EH (cell line): ENCODE data around the gene TTLL12.

Experiments used
- DNase-seq: peaks from one replicate; pipeline ENCODE4 v3.0.0-alpha.2; 2015; ENCODE audit warnings: low read depth

TTLL12 gene

GRCh38 chr22:43172191-43172590, 14.7 kb downstream of the TTLL12 start:
- no peak for DNase-seq

DNA sequence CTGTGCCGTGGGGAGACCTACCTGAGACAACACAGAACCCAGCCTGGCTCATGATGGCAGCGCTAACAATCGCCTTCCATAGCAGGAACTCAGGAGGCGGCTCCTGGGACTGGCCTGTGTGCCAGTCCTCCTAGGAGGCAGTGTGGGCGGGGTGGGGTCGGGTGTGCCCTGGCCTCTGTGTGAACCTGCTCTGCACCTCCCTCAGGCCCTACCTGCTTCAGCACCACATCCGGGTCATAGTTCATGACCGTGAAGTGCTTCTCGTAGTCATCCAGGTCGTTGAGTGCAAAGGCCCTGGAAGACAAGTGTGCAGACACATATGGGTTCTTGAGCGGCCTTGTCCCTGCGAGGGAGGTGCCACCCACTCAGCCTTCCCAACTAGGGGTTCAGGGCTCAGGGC, 15.3 kb downstream of the TTLL12 start:
- no peak for DNase-seq

GRCh38 chr22:43171019-43171491, 15.9 kb downstream of the TTLL12 start:
- no peak for DNase-seq

- DNase-seq, result no peak
These were observed 16.8 kb downstream of the TTLL12 start for GRCh38 chr22:43170131-43170480.

DNA sequence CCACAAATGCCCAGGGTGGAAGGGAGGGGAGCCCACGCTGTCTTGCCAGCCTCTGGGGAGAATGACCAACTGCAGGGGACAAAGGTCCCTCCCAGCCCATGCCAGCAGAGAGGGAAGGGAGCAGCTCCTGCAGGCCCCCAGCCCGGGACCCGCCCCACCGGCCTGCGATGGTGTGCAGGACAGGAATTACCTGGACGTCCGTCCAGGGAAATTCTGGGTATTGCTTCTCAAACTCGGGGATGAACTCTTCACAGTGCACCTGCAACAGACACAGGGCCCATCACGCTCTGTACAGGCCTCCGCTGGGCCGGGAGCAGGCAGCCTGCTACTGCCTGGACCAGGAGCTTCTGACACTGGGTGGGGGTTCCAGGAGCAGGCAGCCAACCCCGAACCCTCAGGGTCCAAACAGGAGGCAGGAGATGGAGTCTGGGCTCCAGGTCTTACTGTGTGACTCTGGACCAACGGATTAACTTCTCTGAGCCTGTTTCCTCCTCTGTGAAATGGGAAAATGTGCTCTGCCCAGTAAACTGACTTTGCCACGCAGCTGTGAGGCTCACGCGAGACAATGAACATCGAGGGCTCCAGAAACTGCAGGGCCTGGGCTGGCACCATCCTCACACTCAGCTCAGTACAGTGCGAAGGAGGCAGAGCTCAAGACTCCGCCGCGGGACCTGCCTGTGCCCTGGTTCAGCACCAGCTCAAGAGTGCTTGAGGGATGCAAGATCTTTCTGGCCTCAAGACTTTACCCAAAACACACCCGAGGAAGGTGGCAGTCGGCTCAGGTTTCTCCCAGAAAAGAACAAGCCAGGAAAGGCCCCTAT, 17.4 kb downstream of the TTLL12 start:
- DNase-seq, result no peak

- peak; percentile 80 for DNase-seq
These were observed 18.2 kb downstream of the TTLL12 start for GRCh38 chr22:43168471-43169309.

DNA sequence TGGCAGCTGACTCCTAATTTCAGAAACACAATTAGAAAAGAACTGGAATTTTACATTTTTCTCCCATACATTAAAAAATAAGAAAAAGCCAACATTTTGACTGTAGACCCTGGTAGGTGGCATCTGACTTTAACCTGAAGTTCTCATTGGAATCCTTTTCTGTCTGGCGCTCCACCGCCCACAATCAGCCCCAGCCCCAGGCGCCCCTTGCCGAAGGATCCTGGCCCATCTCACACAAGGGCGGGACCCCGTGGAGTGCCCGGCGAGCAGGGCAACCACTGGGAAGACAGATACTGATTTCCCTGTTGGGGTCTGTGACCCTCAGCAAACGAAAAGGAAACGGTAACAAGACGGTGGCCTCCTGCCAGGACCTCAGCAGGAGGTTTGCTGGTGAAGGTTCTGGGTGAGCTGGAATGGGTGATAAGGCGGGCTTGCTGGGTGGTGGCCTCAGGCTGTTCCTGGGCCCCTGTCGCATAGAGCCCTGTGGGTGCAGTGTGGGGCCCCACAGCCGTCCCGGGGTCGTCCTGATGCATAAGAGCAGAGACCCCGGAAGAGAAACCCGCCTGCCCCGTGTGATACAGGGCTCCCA, 19.8 kb downstream of the TTLL12 start:
- no peak for DNase-seq

DNA sequence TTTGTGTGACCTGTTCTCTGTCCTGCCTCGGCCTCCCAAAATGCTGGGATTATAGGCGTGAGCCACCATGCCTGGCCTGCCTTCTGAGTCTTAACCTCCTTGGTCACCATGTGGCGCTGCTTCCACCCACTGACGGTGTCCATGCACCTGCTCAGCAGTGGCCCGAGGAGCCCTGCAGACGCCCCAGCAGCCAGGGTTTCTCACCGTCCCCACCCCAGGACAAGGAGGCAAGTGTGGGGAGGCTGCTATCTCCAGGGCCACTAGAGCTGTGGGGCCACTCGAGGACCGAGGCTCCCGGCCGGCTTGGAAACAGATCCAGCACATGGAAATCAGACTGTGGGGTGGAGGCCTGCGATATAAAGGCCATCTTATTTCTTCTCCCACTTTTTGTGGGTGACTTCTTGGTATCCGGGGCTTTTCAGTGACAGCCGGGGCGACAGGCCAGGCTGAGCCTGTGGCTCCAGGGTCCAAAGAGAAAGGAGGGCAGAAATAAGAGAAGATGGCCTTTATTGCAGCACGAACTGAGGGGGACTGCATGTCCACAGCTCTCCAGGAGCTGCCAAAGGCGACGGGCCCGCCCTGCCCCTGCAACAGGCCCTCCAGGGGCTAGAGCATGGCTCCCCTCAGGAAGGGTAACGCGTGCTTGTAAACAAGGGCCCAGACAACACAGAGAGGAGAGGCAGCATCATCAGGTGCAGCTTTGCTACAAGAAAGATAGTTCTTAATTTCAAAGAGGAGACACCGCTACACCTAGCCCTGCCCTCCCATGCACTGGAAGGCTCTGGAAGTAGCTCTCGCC, 20.6 kb downstream of the TTLL12 start:
- no peak for DNase-seq

GRCh38 chr22:43164636-43165035, 22.3 kb downstream of the TTLL12 start:
- DNase-seq, result peak; percentile 10

- no peak for DNase-seq
These were observed 23.6 kb downstream of the TTLL12 start for GRCh38 chr22:43163241-43163795.

- DNase-seq, result no peak
These were observed 24.4 kb downstream of the TTLL12 start for GRCh38 chr22:43162412-43163150.

DNA sequence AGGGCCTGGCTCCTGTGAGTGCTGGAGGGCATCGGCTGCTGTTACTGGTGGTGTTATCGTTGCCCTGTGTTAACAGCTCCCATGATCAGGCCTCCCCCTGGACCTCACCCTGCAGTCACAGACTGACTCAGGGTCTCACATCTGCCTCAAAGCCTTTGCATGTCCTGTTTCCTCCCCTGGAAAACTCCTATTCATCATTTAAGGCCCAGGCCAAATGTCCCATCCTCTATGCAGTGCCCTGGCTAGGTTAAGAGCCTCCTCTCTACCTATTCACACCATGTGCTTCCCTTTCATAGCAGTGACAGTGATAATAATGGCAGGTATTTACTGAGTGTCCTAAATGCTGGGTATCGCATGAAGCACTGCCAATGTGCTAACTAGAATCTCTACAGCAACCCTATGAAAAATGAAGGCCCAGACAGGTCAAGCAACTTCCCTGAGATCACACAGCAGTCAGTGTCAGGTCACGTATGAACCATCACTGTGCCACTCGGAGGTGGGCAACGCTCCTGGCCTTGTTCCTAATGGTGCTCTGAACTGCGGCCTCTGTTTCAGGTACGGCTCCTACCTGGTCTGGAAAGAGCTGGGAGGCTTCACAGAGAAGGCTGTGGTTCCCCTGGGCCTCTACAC, 26.3 kb downstream of the TTLL12 start:
- DNase-seq, result no peak

- DNase-seq, result no peak
These were observed 27.3 kb downstream of the TTLL12 start for GRCh38 chr22:43159484-43160178.

GRCh38 chr22:43158778-43159483, 28.0 kb downstream of the TTLL12 start:
- DNase-seq, result no peak

GRCh38 chr22:43157874-43158546, 28.9 kb downstream of the TTLL12 start:
- DNase-seq, result no peak

DNA sequence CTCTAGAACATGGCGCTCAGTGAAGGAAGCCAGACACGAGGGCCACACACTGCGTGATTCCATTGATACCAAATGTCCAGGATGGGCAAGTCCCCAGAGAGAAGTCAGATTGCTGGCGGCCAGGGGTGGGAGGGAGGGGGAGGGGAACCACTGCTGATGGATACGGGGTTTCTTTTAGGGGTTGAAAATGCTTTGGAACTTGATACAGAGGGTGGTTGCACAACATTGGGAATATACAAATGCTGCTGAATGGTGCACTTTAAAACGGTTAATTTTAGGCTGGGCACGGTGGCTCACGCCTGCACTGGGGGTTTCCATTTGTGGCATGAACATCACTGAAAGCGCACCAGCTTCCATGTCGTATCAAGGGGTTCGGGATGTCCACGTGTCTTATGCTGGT, 30.5 kb downstream of the TTLL12 start:
- no peak for DNase-seq

DNA sequence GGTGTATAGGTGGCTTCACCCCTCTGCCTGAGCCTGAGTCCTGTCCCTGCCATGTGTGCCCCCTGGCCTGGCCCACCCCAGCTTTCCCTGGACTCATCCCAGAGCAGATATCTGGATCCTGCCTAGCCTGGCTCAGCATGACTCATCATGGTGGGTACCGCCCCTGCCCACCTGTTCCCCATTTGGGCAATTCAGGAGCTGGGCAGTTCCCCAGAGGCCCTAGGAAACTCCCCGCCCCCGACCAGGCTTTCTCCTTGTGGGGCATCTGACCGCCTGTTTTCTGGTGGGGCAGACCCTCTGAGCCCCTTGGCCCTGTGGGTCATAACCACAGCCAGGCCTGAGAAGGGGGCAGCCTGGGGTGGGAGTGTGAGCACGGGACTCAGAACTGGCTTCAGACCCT, 31.1 kb downstream of the TTLL12 start:
- DNase-seq, result no peak

GRCh38 chr22:43154887-43155536, 31.9 kb downstream of the TTLL12 start:
- no peak for DNase-seq
